PC-3 (cell line): ENCODE data around the gene CORT.

ENCODE experiments used
- CTCF ChIP-seq: fragments of 300-600 bp; sonication (generic); conservative IDR thresholded peaks from 2 replicates; pipeline ENCODE4 v1.5.1; 2017; ENCODE audit warnings: antibody characterized with exemption, low read depth, mild to moderate bottlenecking, low read length
- EZH2 ChIP-seq: fragments of 300-600 bp; sonication (generic); IDR thresholded peaks from one replicate; pipeline ENCODE4 v1.6.1; 2017; ENCODE audit warnings: antibody characterized with exemption, mild to moderate bottlenecking, low read length; ENCODE audit not compliant: unreplicated experiment
- EZH2phosphoT487 ChIP-seq: fragments of 300-600 bp; sonication (generic); IDR thresholded peaks from 2 replicates; pipeline ENCODE4 v1.6.1; 2018; ENCODE audit warnings: mild to moderate bottlenecking, antibody characterized with exemption, low read length, borderline replicate concordance

- no peak for TF ChIP-seq CTCF
- no peak for TF ChIP-seq EZH2
- no peak for TF ChIP-seq EZH2phosphoT487
Measured at GRCh38 chr1:10432910-10433700, 16.7 kb upstream of the CORT start.
